Measurements from ENCODE around the gene PRKCQ.

The PRKCQ gene

DNA sequence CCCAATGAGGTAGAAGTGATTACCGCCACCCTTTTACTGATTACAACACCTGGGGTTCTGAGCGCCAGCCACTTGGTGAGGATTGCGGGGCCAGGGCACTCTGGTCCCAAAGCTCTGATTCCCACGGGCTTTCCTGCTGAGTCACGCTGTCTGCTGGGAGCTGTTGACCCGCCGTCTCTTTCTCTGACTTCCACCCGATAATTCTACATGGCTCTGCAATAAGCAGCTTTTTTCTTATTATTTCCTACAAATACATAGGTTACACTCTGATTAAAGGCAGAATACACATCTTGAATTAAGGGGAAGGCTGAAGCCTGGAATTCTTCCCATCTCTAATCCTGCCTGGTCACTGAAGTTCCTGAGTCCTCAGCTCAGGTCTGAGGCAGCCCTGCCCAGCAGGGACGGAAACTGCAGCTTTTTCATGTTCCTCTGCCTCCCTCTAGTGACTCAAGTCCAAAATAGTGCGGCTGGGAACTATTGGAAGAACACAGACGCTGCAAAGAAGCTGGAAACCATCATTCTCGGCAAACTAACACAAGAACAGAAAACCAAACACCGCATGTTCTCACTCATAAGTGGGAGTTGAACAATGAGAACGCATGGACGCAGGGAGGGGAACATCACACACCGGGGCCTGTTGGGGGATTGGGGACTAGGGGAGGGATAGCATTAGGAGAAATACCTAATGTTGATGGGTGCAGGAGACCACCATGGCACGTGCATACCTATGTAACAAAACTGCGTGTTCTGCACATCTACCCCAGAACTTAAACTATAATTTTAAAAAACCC is 178.3 kb downstream of the PRKCQ start:
- peak; percentile 76 for DNase-seq (ENCODE audit: low read depth)
- TF ChIP-seq CTCF (conservative IDR thresholded peaks at IDR 0.05; ENCODE audit: low read depth, low read length): peak; percentile 76
- peak overlapping the region; percentile 45 for H3K4me3 ChIP-seq (ENCODE audit: low read length)

- TF ChIP-seq CTCF (conservative IDR thresholded peaks at IDR 0.05; ENCODE audit: low read depth, low read length): no peak
- H3K4me3 ChIP-seq (ENCODE audit: low read length): no peak overlapping the region
- no peak for DNase-seq (ENCODE audit: low read depth)
Observed at GRCh38 chr10:6400821-6401465, 179.1 kb downstream of the PRKCQ start.

GRCh38 chr10:6400331-6400730 is 179.7 kb downstream of the PRKCQ start:
- TF ChIP-seq CTCF (conservative IDR thresholded peaks at IDR 0.05; ENCODE audit: low read depth, low read length): no peak
- DNase-seq (ENCODE audit: low read depth): no peak
- no peak overlapping the region for H3K4me3 ChIP-seq (ENCODE audit: low read length)

- H3K4me3 ChIP-seq (ENCODE audit: low read length): no peak overlapping the region
- TF ChIP-seq CTCF (conservative IDR thresholded peaks at IDR 0.05; ENCODE audit: low read depth, low read length): no peak
- DNase-seq (ENCODE audit: low read depth): no peak
Observed at GRCh38 chr10:6399879-6400278, 180.2 kb downstream of the PRKCQ start.

DNA sequence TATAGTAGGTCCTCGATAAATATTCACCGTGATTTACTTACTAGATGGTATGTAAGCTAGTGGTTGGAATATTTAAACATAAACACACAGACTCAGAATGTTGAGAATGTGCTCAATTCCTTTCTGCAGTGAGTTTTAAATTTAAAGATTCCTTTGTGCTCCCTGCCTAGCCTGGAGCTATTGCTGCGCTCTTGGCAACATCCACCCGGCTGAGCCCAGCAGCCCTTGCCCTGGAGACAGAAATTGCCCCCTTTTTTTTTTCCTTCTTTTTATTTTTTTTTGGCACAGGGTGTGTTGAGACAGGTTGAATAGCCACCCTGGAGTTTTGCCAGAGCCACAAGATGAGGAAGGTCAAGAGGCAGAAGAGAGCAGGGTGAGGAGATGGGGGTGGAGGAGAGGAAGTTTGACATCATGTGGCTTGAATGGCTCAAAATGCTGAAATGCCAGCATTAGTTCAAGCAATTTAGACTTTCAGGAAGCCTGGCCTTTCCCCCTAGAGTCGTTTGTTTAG is 180.8 kb downstream of the PRKCQ start:
- TF ChIP-seq CTCF (conservative IDR thresholded peaks at IDR 0.05; ENCODE audit: low read depth, low read length): no peak
- H3K4me3 ChIP-seq (ENCODE audit: low read length): no peak overlapping the region
- no peak for DNase-seq (ENCODE audit: low read depth)

GRCh38 chr10:6398399-6398798 is 181.7 kb downstream of the PRKCQ start:
- no peak for TF ChIP-seq CTCF (conservative IDR thresholded peaks at IDR 0.05; ENCODE audit: low read depth, low read length)
- DNase-seq (ENCODE audit: low read depth): no peak
- H3K4me3 ChIP-seq (ENCODE audit: low read length): no peak overlapping the region

GRCh38 chr10:6396652-6397051 is 183.4 kb downstream of the PRKCQ start:
- no peak for DNase-seq (ENCODE audit: low read depth)
- H3K4me3 ChIP-seq (ENCODE audit: low read length): no peak overlapping the region
- TF ChIP-seq CTCF (conservative IDR thresholded peaks at IDR 0.05; ENCODE audit: low read depth, low read length): no peak

Measured in retinal pigment epithelial cell (primary cell).